ENCODE results near the gene B4GALNT3.

GRCh38 chr12:576615-577110 is 116.9 kb downstream of the B4GALNT3 start:
- no peak for TF ChIP-seq CTCF (IDR thresholded peaks at IDR 0.05)
- TF ChIP-seq POLR2A (IDR thresholded peaks at IDR 0.05), result no peak
